Esophagus squamous epithelium (tissue), 4 donors: ENCODE measurements around the gene FGD2.

ENCODE experiments used
- CTCF ChIP-seq, 6 experiments: fragments of 450-650 bp in 4 of 6; fragments of 200-600 bp in 2 of 6; sonication (generic) in 2 of 6; IDR thresholded peaks; one replicate each; pipeline ENCODE4 v1.5.1; 2016 to 2019; ENCODE audit warnings: antibody characterized with exemption in 6 of 6, mild to moderate bottlenecking in 4 of 6, moderate library complexity in 4 of 6
- POLR2A ChIP-seq, 4 donors: fragments of 450-650 bp; IDR thresholded peaks; one replicate each; pipeline ENCODE4 v1.6.1; 2017; ENCODE audit warnings: antibody characterized with exemption in 4 of 4, mild to moderate bottlenecking in 4 of 4, moderate library complexity in 3 of 4

GRCh38 chr6:36985417-36985807 is 20.0 kb upstream of the FGD2 start:
- TF ChIP-seq CTCF (IDR thresholded peaks at IDR 0.05) (no peak), POLR2A (IDR thresholded peaks at IDR 0.05) (no peak)
